Measurements from ENCODE around the gene ERBB2.
A peak's percentile ranks its signal among the peaks of the same experiment; 100 is the strongest.
"Not testable (repeated sequence)": the region's sequence is repeated elsewhere in the genome, so short reads cannot be mapped to it uniquely, and the experiment has no call there.

The ERBB2 gene

GRCh38 chr17:39750131-39751015, 50.5 kb downstream of the ERBB2 start:
- no peak for DNase-seq

GRCh38 chr17:39751016-39751543, 51.2 kb downstream of the ERBB2 start:
- no peak for DNase-seq

- DNase-seq, result no peak
These were observed 51.8 kb downstream of the ERBB2 start for GRCh38 chr17:39751637-39752036.

GRCh38 chr17:39752241-39752881, 52.5 kb downstream of the ERBB2 start:
- no peak for DNase-seq

GRCh38 chr17:39753514-39754160, 53.8 kb downstream of the ERBB2 start:
- no peak for DNase-seq

- DNase-seq, result peak; percentile 45
These were observed 54.5 kb downstream of the ERBB2 start for GRCh38 chr17:39754161-39754957.

GRCh38 chr17:39754958-39755553, 55.2 kb downstream of the ERBB2 start:
- no peak for DNase-seq

- DNase-seq, result no peak
These were observed 55.9 kb downstream of the ERBB2 start for GRCh38 chr17:39755554-39756379.

- DNase-seq, result no peak
These were observed 56.7 kb downstream of the ERBB2 start for GRCh38 chr17:39756380-39757079.

GRCh38 chr17:39757176-39757662, 57.4 kb downstream of the ERBB2 start:
- no peak for DNase-seq

GRCh38 chr17:39757931-39758873, 58.3 kb downstream of the ERBB2 start:
- no peak for DNase-seq

- DNase-seq, result no peak
These were observed 59.3 kb downstream of the ERBB2 start for GRCh38 chr17:39759204-39759603.

- DNase-seq, result no peak
These were observed 62.1 kb downstream of the ERBB2 start for GRCh38 chr17:39761861-39762496.

- DNase-seq, result no peak
These were observed 63.4 kb downstream of the ERBB2 start for GRCh38 chr17:39763051-39763820.

- not testable (repeated sequence) for DNase-seq
These were observed 64.3 kb downstream of the ERBB2 start for GRCh38 chr17:39764171-39764570.

- DNase-seq, result no peak
These were observed 65.3 kb downstream of the ERBB2 start for GRCh38 chr17:39765175-39765574.

GRCh38 chr17:39765766-39766165, 65.9 kb downstream of the ERBB2 start:
- DNase-seq, result no peak

- no peak for DNase-seq
These were observed 67.3 kb downstream of the ERBB2 start for GRCh38 chr17:39767147-39767546.
